Measurements from ENCODE around the gene NTHL1.
"Not testable (repeated sequence)": the region's sequence is repeated elsewhere in the genome, so short reads cannot be mapped to it uniquely, and the experiment has no call there.

NTHL1 gene

GRCh38 chr16:2040041-2040786 lies 7.4 kb downstream of the NTHL1 start:
- DNase-seq = no peak

GRCh38 chr16:2039274-2040031 lies 8.2 kb downstream of the NTHL1 start:
- no peak for DNase-seq

- no peak for DNase-seq
Measured at GRCh38 chr16:2038382-2039231, 9.0 kb downstream of the NTHL1 start.

- no peak for DNase-seq
Measured at GRCh38 chr16:2037647-2038381, 9.8 kb downstream of the NTHL1 start.

- DNase-seq = no peak
Measured at GRCh38 chr16:2037115-2037514, 10.5 kb downstream of the NTHL1 start.

GRCh38 chr16:2036200-2036966 lies 11.3 kb downstream of the NTHL1 start:
- DNase-seq = no peak

- no peak for DNase-seq
Measured at GRCh38 chr16:2035431-2036199, 12.0 kb downstream of the NTHL1 start.

- no peak for DNase-seq
Measured at GRCh38 chr16:2034696-2035430, 12.8 kb downstream of the NTHL1 start.

- DNase-seq = not testable (repeated sequence)
Measured at GRCh38 chr16:2033909-2034695, 13.5 kb downstream of the NTHL1 start.

GRCh38 chr16:2033057-2033908 lies 14.4 kb downstream of the NTHL1 start:
- DNase-seq = no peak

- no peak for DNase-seq
Measured at GRCh38 chr16:2032285-2033056, 15.2 kb downstream of the NTHL1 start.

- no peak for DNase-seq
Measured at GRCh38 chr16:2031081-2031577, 16.5 kb downstream of the NTHL1 start.

- DNase-seq = no peak
Measured at GRCh38 chr16:2030036-2030435, 17.6 kb downstream of the NTHL1 start.

- DNase-seq = no peak
Measured at GRCh38 chr16:2029350-2029749, 18.3 kb downstream of the NTHL1 start.

GRCh38 chr16:2028620-2029220 lies 18.9 kb downstream of the NTHL1 start:
- no peak for DNase-seq

GRCh38 chr16:2028146-2028545 lies 19.5 kb downstream of the NTHL1 start:
- DNase-seq = no peak

All from stimulated activated CD4-positive, alpha-beta T cell treated with anti-CD3 and anti-CD28 coated beads, Interleukin-4, amount 100 ng/mL, for 1 hour (primary cell).